HFF-Myc (cell line): ENCODE measurements around the gene C2orf92.

ENCODE experiments used
- DNase-seq: peaks from one replicate; pipeline ENCODE4 v3.0.0-alpha.2; 2011; ENCODE audit warnings: low read depth; ENCODE audit errors: extremely low read depth
- H3K4me3 ChIP-seq: replicated peaks from 2 replicates; pipeline ENCODE4 v1.5.1; 2011; ENCODE audit warnings: low read depth, mild to moderate bottlenecking, control low read depth, low read length
- TF ChIP-seq, protein P1 (sequence below): IDR thresholded peaks from 2 replicates; pipeline ENCODE4 v1.5.1; 2012; ENCODE audit warnings: mild to moderate bottlenecking, low read depth, low read length, control low read depth; ENCODE audit errors: missing control alignments

The C2orf92 gene

DNA sequence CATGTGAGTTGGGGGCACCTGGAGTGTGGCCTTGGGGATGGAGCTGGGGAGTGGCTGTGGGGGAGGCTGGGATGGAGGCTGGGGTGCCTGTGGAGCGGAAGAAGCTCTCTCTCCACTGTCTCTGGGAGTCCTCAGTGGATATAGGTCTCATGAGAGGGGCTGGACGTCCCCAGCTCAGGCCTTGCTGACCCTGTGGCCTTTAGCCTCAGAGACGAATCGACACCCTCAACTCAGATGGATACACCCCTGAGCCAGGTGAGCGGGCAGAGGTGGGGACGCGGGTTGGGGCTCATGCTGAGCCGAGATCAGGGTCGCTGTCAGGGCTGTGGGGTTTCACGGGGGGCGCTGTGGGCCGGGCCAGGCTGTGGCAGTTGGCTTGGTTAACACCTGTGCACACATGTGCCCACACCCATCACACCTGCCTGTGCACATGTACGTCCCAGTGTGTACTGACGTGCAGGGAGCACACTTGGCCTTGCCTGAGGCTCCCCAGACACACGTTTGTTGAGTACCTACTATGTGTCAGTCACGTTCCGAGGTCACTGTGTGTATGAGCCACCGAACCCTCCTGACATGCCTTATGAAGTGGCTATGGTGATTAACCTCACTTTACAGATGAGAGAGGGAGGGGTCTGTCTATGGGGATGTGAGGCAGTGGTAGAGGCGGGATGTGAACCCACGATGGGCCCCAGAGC is 64.0 kb downstream of the C2orf92 start:
- TF ChIP-seq, protein P1, sequence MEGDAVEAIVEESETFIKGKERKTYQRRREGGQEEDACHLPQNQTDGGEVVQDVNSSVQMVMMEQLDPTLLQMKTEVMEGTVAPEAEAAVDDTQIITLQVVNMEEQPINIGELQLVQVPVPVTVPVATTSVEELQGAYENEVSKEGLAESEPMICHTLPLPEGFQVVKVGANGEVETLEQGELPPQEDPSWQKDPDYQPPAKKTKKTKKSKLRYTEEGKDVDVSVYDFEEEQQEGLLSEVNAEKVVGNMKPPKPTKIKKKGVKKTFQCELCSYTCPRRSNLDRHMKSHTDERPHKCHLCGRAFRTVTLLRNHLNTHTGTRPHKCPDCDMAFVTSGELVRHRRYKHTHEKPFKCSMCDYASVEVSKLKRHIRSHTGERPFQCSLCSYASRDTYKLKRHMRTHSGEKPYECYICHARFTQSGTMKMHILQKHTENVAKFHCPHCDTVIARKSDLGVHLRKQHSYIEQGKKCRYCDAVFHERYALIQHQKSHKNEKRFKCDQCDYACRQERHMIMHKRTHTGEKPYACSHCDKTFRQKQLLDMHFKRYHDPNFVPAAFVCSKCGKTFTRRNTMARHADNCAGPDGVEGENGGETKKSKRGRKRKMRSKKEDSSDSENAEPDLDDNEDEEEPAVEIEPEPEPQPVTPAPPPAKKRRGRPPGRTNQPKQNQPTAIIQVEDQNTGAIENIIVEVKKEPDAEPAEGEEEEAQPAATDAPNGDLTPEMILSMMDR, result no peak
- DNase-seq, result no peak
- no peak overlapping the region for H3K4me3 ChIP-seq

DNA sequence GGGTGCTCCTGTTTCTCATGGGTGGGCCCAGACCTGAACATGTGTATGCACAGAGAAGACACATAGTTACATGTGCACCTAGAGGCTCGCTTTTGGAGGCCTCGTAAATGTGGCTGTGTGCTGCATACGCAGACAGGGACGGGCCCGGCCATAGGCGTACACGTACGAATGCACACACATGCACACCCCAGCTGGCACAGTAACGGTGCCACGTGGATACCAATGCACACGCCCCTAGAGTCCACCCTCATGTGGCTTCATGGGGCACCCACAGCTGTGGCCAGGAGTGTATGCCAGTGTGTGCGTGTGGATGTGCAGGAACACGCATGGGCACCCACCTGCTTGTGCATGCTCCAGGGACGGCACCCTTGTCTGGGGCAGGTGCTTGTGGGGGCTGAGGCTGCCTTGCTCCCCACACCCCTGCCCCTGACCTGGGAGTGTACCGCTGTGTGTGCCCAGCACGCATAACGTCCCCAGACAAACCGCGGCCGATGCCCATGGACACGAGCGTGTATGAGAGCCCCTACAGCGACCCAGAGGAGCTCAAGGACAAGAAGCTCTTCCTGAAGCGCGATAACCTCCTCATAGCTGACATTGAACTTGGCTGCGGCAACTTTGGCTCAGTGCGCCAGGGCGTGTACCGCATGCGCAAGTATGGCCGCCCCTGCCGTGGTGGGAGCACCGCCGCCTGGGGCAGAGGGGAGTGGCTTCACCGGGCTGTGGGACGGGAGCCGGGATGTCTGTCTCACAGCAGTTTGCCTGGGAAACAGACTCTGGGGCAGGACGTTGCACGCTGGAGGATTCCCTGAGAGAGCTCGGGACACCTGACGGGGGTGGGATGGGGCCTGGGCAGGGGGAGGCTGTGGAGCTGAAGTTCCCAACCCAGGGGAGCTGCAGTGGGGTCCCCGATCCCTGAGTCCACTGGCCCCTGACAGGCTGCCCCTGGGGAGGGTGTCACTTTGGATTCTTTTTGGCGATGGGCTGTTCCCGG is 64.8 kb downstream of the C2orf92 start:
- TF ChIP-seq, protein P1, result no peak
- no peak overlapping the region for H3K4me3 ChIP-seq
- DNase-seq, result no peak

DNA sequence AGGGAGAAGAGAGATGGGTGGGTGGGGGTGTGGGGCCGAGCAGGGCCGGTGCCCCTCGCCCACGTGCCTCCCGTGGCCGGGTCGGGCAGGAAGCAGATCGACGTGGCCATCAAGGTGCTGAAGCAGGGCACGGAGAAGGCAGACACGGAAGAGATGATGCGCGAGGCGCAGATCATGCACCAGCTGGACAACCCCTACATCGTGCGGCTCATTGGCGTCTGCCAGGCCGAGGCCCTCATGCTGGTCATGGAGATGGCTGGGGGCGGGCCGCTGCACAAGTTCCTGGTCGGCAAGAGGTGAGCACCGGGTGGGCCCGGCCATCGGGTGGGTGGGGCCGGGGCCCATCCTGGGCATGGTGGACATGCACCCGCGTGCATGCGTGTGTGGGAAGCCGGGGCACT is 65.6 kb downstream of the C2orf92 start:
- TF ChIP-seq, protein P1, result no peak
- DNase-seq, result no peak
- H3K4me3 ChIP-seq, result no peak overlapping the region

DNA sequence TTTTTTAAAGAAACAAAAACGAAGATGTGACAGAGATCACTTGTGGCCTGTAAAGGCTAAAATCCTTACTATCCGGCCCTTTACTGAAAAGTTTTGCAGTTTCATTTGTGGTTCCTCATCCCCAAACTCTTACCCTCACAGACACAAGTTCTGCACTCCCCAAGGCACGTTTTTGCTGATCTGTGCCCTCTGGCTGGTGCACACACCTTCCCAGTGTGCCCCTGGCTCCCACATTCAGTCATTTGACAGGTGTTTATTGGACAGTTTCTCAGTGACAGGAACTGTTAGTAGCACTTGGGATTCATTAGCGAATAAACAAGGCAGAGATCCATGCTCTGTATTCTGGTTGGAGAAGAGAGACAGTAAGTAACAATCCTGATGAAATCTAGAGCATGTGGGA is 66.7 kb downstream of the C2orf92 start:
- DNase-seq, result no peak
- H3K4me3 ChIP-seq, result no peak overlapping the region
- TF ChIP-seq, protein P1, result no peak

DNA sequence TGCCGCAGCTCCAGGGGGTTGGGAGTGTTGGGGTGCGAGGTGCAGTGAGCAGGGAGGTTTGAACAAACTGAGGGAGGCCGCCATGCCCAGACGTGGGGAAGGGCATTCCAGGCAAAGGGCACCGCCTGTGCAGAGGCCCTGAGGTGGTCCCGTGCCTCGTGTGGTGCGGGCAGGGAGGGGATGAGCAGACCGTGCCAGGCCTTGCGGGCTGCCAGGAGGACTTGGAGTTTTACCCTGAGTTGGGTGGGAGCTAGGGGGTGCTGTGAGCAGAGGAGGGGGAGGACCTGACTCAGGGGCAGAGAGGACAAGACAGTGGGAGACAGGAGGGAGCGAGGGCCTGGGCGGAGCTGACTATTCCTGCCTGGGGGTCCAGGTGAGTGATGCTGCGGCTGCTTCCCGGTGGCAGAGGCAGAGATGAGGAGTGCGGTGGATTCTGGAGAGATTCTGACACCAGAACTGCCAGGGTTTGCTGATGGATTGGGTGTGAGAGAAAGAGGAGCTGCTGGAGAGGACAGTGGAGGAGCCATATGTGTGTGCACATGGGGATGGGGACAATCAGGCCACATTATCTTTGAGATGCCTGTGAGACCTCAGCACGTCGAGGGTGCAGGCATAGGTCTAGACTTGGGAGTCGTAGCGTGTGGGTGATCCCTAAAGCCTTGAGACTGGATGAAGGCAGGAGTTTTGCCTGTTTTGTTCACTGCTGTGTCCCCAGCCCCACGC is 67.3 kb downstream of the C2orf92 start:
- TF ChIP-seq, protein P1, result no peak
- H3K4me3 ChIP-seq, result no peak overlapping the region
- no peak for DNase-seq

DNA sequence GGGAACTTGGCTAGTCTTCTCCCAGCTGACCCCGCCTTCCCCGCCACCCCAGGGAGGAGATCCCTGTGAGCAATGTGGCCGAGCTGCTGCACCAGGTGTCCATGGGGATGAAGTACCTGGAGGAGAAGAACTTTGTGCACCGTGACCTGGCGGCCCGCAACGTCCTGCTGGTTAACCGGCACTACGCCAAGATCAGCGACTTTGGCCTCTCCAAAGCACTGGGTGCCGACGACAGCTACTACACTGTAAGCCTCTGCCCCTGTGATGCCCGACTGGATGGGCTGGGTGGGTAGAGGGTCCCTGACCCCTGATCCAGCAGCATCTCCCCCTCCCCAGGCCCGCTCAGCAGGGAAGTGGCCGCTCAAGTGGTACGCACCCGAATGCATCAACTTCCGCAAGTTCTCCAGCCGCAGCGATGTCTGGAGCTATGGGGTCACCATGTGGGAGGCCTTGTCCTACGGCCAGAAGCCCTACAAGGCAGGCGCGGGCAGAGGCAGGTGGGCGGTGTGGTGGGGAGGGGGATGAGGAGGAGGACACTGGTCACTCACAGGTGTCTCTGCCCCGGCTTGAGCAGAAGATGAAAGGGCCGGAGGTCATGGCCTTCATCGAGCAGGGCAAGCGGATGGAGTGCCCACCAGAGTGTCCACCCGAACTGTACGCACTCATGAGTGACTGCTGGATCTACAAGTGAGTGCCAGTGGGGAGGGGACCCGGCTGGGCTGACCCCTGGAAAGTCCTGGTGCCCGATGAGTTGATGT is 68.1 kb downstream of the C2orf92 start:
- no peak for DNase-seq
- H3K4me3 ChIP-seq, result no peak overlapping the region
- TF ChIP-seq, protein P1, result no peak
